Fibroblast of lung (primary cell): ENCODE measurements around the gene CTNND2.

Experiments
- EZH2 ChIP-seq: IDR thresholded peaks from 2 replicates; pipeline ENCODE4 v1.5.1; 2012; ENCODE audit warnings: low read length, control low read depth, mild to moderate bottlenecking; ENCODE audit errors: missing control alignments
- TF ChIP-seq, protein P1 (sequence below), 2 donors: IDR thresholded peaks in 1 of 2; conservative IDR thresholded peaks in 1 of 2; 1 replicate in 1 of 2; 2 replicates in 1 of 2; pipeline ENCODE4 v1.5.1; 2011 to 2012; ENCODE audit warnings: low read length in 2 of 2, control low read depth in 1 of 2, inconsistent platforms in 1 of 2, low read depth in 1 of 2, mild to moderate bottlenecking in 1 of 2

DNA sequence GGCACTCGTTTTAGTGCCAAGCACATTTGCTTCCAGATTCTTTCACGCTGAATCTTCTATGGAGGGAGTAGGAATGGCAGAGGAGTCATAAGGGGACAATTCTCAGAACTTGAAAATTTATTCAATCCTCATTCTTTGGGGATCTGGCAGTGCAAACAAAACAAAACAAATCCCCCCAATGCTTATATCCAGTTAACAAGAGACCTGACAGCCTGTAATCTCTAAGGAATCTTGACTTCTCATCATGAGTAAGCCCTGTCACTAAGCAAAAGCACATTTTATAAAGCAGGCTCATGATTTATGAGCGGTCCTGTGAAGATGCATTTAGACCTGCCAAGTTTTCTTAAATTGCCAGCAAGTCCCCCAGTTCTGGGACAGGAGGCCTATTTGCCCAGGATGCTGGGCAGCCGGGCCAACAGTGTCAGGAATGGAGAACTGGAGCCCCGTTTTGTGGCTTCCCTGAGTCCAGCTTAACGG is 513.9 kb downstream of the CTNND2 start:
- TF ChIP-seq, protein P1, sequence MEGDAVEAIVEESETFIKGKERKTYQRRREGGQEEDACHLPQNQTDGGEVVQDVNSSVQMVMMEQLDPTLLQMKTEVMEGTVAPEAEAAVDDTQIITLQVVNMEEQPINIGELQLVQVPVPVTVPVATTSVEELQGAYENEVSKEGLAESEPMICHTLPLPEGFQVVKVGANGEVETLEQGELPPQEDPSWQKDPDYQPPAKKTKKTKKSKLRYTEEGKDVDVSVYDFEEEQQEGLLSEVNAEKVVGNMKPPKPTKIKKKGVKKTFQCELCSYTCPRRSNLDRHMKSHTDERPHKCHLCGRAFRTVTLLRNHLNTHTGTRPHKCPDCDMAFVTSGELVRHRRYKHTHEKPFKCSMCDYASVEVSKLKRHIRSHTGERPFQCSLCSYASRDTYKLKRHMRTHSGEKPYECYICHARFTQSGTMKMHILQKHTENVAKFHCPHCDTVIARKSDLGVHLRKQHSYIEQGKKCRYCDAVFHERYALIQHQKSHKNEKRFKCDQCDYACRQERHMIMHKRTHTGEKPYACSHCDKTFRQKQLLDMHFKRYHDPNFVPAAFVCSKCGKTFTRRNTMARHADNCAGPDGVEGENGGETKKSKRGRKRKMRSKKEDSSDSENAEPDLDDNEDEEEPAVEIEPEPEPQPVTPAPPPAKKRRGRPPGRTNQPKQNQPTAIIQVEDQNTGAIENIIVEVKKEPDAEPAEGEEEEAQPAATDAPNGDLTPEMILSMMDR (conservative IDR thresholded peaks at IDR 0.05 in 1 of 2, IDR thresholded peaks at IDR 0.05 in 1 of 2; ENCODE audit: low read depth in 1 of 2, low read length in 2 of 2) = no peak
- TF ChIP-seq EZH2 = no peak
